ENCODE measurements around the gene IPO11. TPM values are rescaled to one million over a fixed set of nuclear protein-coding genes. Genes with fewer than 3 reads are reported as not detected.

Gene IPO11
- total RNA-seq, 1 donor from 2014 or later: 66.9 TPM

GRCh38 chr5:62600560-62601252 lies 188.1 kb downstream of the IPO11 start:
- Mint-ChIP-seq H3K4me3 (no peak overlapping the region), H3K27me3 (ENCODE audit: insufficient read depth, low read depth) (no peaks in the 10 kb centered on the region), H3K9me3 (no peaks in the 10 kb centered on the region), H3K4me1 (no peaks in the 10 kb centered on the region), H3K36me3 (peaks cover 4% of the 10 kb centered on the region), H3K27ac (no peak overlapping the region)
- no peak overlapping the region for H3K4me3 ChIP-seq
- H3K4me1 ChIP-seq: no peaks in the 10 kb centered on the region
- H3K27me3 ChIP-seq: no peaks in the 10 kb centered on the region
- no peaks in the 10 kb centered on the region for H3K36me3 ChIP-seq
- H3K4me2 ChIP-seq: no peak overlapping the region
- H2AFZ ChIP-seq (replicated peaks): no peak overlapping the region
- TF ChIP-seq EZH2phosphoT487 (IDR thresholded peaks at IDR 0.05): no peak
- no peak for TF ChIP-seq EZH2 (IDR thresholded peaks at IDR 0.05)
- no peak for TF ChIP-seq CTCF (IDR thresholded peaks at IDR 0.05)
- no peaks in the 10 kb centered on the region for H4K20me1 ChIP-seq (ENCODE audit: low read depth)
- H3F3A ChIP-seq (ENCODE audit: low read depth): no peaks in the 10 kb centered on the region
- no peaks in the 10 kb centered on the region for H3K79me2 ChIP-seq (ENCODE audit: low read depth)
- no peak overlapping the region for H3K27ac ChIP-seq
- no peaks in the 10 kb centered on the region for H3K9me3 ChIP-seq (ENCODE audit: low read depth)
- no peak overlapping the region for H3K9ac ChIP-seq
- DNase-seq (ENCODE audit: low spot score): no peak

GRCh38 chr5:62603934-62604333 lies 191.4 kb downstream of the IPO11 start:
- Mint-ChIP-seq H3K4me1 (no peaks in the 10 kb centered on the region), H3K27me3 (ENCODE audit: insufficient read depth, low read depth) (no peaks in the 10 kb centered on the region), H3K9me3 (no peaks in the 10 kb centered on the region), H3K36me3 (peaks cover 6% of the 10 kb centered on the region), H3K27ac (no peak overlapping the region), H3K4me3 (no peak overlapping the region)
- Histone ChIP-seq H3K4me2 (no peak overlapping the region), H3K27ac (no peak overlapping the region), H2AFZ (replicated peaks) (no peak overlapping the region), H3K79me2 (ENCODE audit: low read depth) (no peaks in the 10 kb centered on the region), H4K20me1 (ENCODE audit: low read depth) (no peaks in the 10 kb centered on the region), H3K4me1 (no peaks in the 10 kb centered on the region), H3K27me3 (no peaks in the 10 kb centered on the region), H3K36me3 (no peaks in the 10 kb centered on the region), H3K9ac (no peak overlapping the region), H3K9me3 (ENCODE audit: low read depth) (no peaks in the 10 kb centered on the region), H3F3A (ENCODE audit: low read depth) (no peaks in the 10 kb centered on the region), H3K4me3 (no peak overlapping the region)
- DNase-seq (ENCODE audit: low spot score): no peak
- no peak for TF ChIP-seq EZH2 (IDR thresholded peaks at IDR 0.05)
- TF ChIP-seq CTCF (IDR thresholded peaks at IDR 0.05): no peak
- TF ChIP-seq EZH2phosphoT487 (IDR thresholded peaks at IDR 0.05): no peak

GRCh38 chr5:62605638-62606037 lies 193.1 kb downstream of the IPO11 start:
- Histone ChIP-seq H3K9ac (no peak overlapping the region), H3K4me1 (no peaks in the 10 kb centered on the region), H3K79me2 (ENCODE audit: low read depth) (no peaks in the 10 kb centered on the region), H3K9me3 (ENCODE audit: low read depth) (no peaks in the 10 kb centered on the region), H2AFZ (replicated peaks) (no peak overlapping the region), H3K4me2 (no peak overlapping the region), H3K27ac (no peak overlapping the region), H3K27me3 (no peaks in the 10 kb centered on the region), H3K4me3 (no peak overlapping the region), H3F3A (ENCODE audit: low read depth) (no peaks in the 10 kb centered on the region), H3K36me3 (no peaks in the 10 kb centered on the region), H4K20me1 (ENCODE audit: low read depth) (no peaks in the 10 kb centered on the region)
- Mint-ChIP-seq H3K27me3 (ENCODE audit: insufficient read depth, low read depth) (no peaks in the 10 kb centered on the region), H3K4me1 (no peaks in the 10 kb centered on the region), H3K27ac (no peak overlapping the region), H3K36me3 (peaks cover 12% of the 10 kb centered on the region), H3K4me3 (no peak overlapping the region), H3K9me3 (no peaks in the 10 kb centered on the region)
- no peak for DNase-seq (ENCODE audit: low spot score)
- TF ChIP-seq CTCF (IDR thresholded peaks at IDR 0.05): no peak
